Epithelial cell of esophagus (primary cell): ENCODE measurements around the gene ADAMTS2.
"Not testable (repeated sequence)": the region's sequence is repeated elsewhere in the genome, so short reads cannot be mapped to it uniquely, and the experiment has no call there.

Source experiments
- DNase-seq: peaks from one replicate; pipeline ENCODE4 v3.0.0; 2010; ENCODE audit warnings: low read depth
- H3K4me3 ChIP-seq: 2 replicates; pipeline ENCODE4 v1.5.1; 2011; ENCODE audit warnings: mild to moderate bottlenecking, low read length, control low read depth
- TF ChIP-seq, protein P1 (sequence below): IDR thresholded peaks from 2 replicates; pipeline ENCODE4 v1.5.1; 2011; ENCODE audit warnings: low read depth, mild to moderate bottlenecking, low read length, control low read depth, inconsistent platforms; ENCODE audit not compliant: insufficient read depth; ENCODE audit errors: missing control alignments

ADAMTS2 gene

DNA sequence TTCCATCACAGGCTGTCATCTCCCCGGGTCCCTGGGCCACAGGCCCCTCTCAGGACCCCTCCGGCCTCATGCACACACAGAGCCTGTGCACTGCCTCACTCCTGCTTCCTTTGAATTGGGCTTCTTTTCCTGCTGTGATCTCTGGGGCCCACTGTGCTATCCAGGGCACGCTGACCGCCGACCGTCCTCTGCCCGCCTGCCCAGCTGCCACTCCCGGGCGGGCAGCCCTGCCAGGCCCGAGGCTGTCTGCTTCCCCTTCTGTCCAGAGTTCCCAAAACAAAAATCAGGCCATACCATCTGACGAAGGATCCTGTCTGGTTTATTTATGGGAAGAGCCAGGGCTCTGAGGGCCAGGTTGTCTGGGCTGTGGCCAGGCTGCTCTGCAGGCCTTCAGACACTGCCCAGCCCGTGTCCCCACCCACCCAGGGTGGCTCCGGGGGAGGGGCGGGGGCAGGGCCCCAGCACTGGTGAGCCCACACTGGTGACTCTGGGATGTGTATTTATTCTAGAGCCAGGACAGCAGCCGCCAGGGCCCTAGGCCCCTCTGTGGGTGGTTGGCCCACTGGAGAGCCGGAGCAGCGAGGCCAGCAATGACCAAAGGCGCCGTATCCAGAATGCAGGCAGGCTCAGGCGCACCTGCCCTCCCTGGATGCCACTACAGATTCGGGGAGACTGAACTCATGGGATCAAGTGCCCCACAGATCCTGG, 57.0 kb downstream of the ADAMTS2 start:
- H3K4me3 ChIP-seq, result no peak overlapping the region
- TF ChIP-seq, protein P1, sequence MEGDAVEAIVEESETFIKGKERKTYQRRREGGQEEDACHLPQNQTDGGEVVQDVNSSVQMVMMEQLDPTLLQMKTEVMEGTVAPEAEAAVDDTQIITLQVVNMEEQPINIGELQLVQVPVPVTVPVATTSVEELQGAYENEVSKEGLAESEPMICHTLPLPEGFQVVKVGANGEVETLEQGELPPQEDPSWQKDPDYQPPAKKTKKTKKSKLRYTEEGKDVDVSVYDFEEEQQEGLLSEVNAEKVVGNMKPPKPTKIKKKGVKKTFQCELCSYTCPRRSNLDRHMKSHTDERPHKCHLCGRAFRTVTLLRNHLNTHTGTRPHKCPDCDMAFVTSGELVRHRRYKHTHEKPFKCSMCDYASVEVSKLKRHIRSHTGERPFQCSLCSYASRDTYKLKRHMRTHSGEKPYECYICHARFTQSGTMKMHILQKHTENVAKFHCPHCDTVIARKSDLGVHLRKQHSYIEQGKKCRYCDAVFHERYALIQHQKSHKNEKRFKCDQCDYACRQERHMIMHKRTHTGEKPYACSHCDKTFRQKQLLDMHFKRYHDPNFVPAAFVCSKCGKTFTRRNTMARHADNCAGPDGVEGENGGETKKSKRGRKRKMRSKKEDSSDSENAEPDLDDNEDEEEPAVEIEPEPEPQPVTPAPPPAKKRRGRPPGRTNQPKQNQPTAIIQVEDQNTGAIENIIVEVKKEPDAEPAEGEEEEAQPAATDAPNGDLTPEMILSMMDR, result no peak
- no peak for DNase-seq

DNA sequence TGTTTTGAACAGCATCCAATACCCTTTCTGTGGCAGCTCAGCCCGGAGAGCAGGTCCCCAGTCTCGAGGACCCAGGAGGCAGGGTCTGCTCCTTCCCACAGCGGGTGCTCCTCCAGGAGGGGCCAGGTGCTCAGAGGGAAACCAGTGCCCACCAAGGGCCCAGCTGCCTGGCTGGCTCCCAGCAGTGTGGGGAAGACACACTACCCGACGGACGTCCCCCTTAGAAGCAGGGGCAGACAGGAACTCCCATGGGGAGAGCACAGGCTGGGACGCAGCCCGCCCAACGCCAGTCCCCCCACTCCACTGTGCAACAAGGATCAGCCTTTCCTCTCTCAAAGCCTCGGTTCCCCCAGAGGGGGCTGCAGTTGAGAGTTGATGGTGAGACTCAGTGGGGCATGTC, 57.6 kb downstream of the ADAMTS2 start:
- TF ChIP-seq, protein P1, result no peak
- no peak overlapping the region for H3K4me3 ChIP-seq
- DNase-seq, result no peak

DNA sequence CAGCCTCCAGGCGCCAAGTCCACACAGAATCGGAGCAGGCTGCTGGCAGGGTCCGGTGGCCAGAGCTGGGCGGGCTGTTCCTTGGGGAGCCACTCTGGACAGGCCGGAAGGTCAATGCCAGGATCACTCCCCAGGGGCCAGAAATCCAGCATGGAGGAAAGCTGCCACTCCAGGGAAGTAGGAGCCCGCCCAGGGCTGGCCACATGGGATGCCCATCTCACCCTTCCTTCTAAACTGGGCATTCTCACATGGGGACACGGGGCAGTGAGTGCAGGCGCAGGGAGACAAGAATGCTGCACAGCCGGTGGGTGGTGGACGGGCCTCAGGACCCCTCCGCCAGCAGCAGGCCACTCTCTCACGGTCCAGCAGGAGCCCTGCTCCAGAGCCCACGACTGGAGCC, 58.2 kb downstream of the ADAMTS2 start:
- no peak for DNase-seq
- no peak overlapping the region for H3K4me3 ChIP-seq
- TF ChIP-seq, protein P1, result no peak

DNA sequence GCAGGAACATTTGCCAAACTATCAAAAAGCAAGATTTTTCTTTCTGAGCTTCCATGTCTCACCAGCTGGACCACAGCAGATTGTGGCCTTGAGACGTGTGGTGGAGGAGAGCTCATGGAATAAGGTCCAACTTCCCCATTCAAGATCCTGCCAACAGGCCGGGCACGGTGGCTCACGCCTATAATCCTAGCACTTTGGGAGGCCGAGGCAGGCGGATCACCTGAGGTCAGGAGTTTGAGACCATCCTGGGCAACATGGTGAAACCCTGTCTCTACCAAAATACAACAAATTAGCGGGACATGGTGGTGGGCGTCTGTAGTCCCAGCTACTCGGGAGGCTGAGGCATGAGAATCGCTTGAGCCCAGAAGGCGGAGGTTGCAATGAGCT, 59.5 kb downstream of the ADAMTS2 start:
- DNase-seq, H3K4me3 ChIP-seq: not testable (repeated sequence)

DNA sequence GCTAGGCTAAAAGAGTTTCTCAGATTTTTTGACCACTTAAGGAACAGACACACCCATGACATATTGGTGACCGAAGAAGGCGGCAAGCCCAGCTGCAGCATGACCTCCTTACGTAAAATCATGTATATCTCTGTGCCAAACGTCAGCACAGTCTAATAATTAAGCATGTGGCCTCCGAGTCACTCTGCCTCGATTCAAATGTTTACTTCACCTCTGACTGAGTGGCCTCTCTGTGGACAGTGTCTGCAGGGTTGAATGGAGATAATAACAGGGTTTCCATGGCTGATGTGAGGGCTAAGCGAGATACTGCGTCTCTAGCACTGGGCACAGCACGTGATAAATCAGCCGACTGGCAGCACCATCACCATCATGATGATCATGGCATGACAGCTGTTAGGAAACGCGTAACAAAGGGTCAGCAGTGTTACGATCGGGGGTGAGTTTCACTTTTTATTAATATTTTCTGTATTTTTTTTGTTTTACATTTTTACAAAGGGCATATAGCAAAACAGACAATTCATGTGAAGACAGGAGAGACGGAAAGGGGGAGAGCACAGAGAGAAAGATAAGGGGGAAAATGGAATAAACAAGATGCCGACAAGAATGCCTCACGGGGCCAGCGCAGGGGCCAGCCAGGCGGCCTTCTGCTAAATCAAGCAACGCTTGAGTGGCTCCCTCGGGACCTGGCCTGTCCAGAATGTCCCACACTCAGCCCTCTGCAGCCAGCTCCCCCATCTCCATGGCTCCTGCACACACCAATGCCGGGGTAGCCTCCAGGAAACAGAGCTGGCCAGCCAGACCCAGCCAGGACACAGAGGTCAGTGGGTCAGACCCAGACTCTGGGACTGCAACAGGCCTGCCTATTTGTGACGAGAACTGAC, 60.3 kb downstream of the ADAMTS2 start:
- DNase-seq, result no peak
- H3K4me3 ChIP-seq, result no peak overlapping the region
- TF ChIP-seq, protein P1, result no peak

DNA sequence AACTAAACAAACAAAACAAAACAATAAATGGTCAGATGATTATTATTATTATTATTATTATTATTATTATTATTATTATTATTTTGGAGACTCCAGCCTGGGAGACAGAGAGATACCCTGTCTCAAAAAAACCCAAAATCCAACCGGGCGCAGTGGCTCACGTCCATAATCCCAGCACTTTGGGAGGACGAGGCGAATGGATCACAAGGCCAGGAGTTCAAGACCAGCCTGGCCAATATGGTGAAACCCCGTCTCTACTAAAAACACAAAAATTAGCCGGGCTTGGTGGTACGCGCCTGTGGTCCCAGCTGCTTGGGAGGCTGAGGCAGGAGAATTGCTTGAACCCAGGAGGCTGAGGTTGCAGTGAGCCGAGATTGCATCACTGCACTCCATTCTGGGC, 61.4 kb downstream of the ADAMTS2 start:
- H3K4me3 ChIP-seq, DNase-seq: not testable (repeated sequence)

DNA sequence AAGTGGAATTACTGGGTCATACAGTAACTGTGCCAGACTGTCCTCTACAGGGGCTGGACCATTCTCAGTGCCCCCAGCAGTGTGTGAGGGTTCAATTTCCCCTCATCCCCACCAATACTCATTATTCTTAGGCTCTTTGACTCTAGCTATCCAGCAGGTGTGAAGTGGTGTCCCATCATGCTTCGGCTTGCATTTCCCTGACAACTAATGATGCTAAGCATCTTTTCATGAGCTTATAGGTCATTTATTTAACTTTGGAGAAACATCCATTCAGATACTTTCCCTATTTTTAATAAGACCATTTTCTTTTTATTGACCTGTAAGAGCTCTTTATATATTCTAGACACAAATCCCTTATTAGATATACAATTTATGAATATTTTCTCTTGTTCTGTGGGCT, 63.6 kb downstream of the ADAMTS2 start:
- no peak overlapping the region for H3K4me3 ChIP-seq
- no peak for DNase-seq
- TF ChIP-seq, protein P1, result no peak

DNA sequence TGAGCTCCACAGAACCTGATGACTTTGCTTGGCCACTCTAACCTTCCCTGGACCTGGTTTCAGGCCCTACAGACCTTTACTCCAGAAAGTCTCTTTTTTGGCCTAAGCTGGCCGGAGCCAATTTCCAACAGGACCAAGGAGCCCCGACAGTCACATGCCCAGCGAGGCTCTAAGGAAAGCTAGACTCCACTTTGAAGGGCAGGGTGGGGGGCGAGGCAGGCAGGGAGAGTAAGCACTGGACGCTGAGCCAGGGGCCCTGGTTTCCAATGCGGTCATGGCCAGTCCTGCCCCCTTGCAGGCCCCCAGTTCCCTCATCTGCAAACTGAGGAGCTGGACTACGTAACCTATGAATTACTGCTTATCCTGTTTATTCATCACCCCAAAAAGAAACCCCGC, 65.2 kb downstream of the ADAMTS2 start:
- H3K4me3 ChIP-seq, result no peak overlapping the region
- DNase-seq, result no peak
- TF ChIP-seq, protein P1, result no peak
